Occipital lobe (tissue), 2 donors: ENCODE measurements around the gene B4GALT7. TPM values are rescaled to one million over a fixed set of nuclear protein-coding genes. Genes with fewer than 3 reads are reported as not detected.
A peak's percentile ranks its signal among the peaks of the same experiment; 100 is the strongest.

Source experiments
- DNase-seq: peaks from one replicate; lab custom pipeline; 2025; lab: John Stamatoyannopoulos, UW
- total RNA-seq: library from RNA; depleted of rRNA; stranded (reverse); fragments of >200 nt; gene quantifications from one replicate; pipeline ENCODE4 v1.2.3, GENCODE V29; 2014

B4GALT7 gene
- total RNA-seq, 1 donor from 2014 or later = 15.8 TPM

DNA sequence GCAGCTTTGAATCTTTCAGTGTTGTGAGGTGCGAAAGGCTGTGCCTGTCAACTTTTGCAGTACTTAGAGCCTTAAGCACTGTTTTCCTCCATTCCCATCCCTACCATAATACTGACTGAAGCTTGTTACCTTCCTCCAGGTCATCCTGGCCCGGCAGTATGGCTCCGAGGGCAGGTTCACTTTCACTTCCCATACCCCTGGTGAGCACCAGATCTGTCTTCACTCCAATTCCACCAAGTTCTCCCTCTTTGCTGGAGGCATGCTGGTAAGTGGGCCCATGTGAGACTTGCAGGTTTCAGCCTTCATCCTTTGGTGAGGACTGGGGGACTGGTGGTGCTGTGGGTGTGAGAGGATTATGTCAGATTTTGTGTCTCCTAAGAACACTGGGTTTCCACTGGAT is 6.4 kb upstream of the B4GALT7 start:
- no peak for DNase-seq

DNA sequence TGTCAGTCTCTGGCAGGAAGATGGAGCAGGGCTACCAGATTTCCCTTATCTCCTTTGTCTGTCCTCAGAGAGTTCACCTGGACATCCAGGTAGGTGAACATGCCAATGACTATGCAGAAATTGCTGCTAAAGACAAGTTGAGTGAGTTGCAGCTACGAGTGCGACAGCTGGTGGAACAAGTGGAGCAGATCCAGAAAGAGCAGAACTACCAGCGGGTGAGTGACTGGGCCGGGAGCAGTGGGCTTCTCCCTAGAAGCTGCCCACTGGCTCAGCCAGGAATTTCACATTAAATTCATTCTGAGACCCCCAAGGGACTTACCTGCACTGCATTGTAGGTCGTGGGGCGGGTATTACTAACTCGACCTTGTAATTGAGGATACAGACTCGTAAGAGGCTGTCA is 5.9 kb upstream of the B4GALT7 start:
- DNase-seq = no peak

- DNase-seq = no peak
Observed at GRCh38 chr5:177595026-177595585, 4.8 kb upstream of the B4GALT7 start.

DNA sequence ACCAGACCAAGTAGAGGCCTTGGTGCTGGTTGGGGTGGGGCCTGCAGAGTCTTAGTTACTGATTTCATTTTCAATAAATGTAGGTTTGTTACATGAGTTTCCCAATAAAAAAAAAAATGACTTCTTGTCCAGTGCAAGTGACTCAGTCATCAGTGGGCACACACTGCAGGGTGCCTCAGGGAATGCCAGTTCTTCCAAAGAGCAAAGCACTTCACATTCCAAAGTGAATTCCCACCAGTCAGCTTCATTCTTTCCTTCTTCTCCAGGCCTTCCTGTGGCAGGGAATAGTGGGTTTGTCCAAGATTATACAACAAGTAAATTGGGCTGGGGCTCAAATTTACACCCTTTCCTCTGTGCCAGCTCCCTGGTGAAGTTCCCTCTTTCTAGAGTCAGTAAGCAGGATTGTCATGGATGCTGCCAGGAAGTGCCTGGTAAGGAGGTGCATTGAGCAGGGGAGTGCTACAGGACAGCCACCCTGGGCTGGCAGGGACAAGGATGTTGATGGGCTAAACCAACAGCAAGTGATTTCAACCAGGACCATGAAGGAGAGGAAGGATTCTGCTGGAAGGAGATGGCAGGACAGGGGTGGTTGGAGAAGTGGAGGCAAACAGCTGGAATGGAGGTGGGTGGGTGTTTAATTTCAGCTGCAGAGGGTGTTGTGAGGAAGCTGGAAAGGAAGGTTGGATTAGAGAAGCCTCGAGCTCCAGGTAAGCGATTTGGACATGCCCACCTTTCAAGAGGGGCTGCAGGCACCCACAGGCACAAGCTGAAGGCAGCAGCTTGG is 3.7 kb upstream of the B4GALT7 start:
- no peak for DNase-seq

- DNase-seq = no peak
Observed at GRCh38 chr5:177596775-177597238, 3.1 kb upstream of the B4GALT7 start.

- DNase-seq = no peak
Observed at GRCh38 chr5:177598477-177598876, 1.5 kb upstream of the B4GALT7 start.

DNA sequence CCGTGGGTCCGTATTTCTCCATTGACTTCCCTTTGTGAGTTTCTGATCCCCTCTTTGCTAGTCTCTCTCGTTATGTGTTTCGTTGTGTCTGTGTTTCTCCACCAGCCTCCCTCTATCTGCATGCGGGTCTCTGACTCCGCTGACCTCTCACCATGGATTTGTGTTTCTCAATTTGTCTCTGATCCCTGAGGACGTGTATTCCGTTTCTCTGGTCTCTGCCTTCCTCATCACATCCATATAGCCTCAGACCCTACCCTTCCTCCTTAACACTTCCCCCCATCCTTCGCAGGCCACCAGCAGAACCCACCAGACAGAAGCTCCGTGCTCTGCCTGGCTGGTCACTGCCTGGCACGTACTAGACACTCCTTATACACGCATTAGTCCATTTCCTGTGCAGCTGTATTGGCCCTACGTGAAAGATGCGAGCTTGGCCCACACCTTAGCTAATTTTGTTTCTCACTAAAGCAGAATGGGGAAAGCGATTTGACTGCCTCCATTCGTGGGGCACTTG is 631 bp downstream of the B4GALT7 start:
- no peak for DNase-seq

DNA sequence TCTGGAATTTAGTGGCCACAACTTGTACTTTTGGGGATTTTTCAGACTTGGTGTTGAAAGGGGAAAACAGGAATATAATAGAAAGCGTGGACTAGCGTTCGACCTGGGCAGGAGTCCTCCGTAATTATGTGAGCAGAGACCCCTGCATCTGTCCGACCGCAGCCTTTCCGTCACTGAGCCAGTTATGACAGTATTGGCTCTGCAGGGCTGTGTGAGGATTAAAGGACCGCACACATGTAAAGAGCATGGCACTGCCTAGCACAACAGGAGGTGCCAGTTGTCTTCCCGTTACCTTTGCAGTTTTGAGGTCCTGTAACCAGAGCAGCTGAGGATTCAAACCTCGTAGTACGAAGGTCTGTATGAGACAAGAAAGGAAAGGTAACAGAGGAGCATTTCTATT is 1.2 kb downstream of the B4GALT7 start:
- DNase-seq = no peak

DNA sequence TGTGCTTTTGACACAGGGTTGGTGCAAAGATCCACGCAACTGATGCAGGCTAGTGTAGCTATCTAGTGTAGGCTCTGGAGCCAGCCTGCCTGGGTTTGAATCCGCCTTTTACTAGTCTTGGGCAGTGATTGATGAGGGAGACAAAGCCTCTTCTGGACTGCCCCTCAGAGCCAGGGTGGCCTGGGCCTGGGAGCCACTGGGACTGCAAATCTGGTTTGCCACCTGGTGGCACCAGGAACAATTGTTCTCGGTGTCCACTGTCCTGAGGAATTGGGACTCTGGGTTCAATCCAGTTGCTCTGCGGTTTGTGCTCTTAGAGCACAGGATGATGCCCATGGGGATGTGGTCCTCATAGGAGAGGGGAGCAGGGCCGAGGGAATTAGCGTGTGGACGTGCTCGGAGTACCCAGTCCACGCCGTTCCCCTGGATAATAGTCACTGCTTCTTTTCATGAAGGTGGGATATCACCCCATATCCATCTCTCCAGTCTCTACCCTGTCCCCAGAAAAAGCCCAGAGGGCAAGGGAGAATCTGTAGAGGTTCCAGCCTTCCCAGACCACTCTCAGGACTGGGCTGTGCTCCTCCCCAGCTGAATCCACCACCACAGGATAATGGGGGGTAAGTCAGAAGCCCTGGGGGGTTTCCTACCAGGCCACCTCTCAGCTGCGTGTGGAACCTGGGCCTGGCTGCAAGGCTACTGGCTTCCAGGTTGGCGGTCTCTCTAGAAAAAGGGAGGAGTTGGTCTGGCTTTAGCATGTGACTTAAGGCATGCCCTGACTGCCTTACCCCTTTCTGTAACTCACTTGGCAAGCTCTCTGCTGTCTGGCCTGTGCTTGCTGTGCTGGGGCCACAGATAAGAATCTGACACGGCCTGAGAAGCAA is 1.9 kb downstream of the B4GALT7 start:
- DNase-seq = no peak

GRCh38 chr5:177602458-177602830 is 2.5 kb downstream of the B4GALT7 start:
- no peak for DNase-seq

- no peak for DNase-seq
Observed at GRCh38 chr5:177603631-177604030, 3.7 kb downstream of the B4GALT7 start.

DNA sequence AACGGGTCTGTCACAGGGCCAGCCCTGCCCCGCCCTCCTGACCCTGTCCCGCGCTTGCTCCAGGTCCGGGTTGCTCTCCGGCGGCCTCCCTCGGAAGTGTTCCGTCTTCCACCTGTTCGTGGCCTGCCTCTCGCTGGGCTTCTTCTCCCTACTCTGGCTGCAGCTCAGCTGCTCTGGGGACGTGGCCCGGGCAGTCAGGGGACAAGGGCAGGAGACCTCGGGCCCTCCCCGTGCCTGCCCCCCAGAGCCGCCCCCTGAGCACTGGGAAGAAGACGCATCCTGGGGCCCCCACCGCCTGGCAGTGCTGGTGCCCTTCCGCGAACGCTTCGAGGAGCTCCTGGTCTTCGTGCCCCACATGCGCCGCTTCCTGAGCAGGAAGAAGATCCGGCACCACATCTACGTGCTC is 4.2 kb downstream of the B4GALT7 start:
- no peak for DNase-seq

DNA sequence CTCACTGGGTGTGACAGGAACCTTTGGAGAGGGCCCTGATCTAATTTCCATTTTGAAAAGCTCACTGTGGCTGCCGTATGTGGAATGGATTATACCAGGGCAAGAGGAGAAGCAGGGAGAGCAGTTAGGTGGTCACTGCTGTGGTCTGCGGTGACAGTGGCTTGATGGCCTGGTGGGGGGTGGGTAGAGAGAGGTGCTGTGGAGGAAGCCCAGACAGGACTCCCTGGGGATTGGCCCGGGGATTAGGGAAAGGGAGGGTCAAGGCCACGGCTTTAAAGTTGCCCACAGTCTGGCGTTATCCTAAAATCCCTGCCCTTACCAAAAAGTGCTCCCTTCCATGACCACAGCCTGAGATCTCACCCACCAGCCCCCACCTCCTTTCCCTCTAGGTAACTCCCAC is 4.7 kb downstream of the B4GALT7 start:
- no peak for DNase-seq

- DNase-seq = no peak
Observed at GRCh38 chr5:177605078-177605477, 5.1 kb downstream of the B4GALT7 start.

GRCh38 chr5:177605667-177606066 is 5.7 kb downstream of the B4GALT7 start:
- no peak for DNase-seq

GRCh38 chr5:177606071-177607051 is 6.4 kb downstream of the B4GALT7 start:
- DNase-seq = no peak

GRCh38 chr5:177607115-177607451 is 7.2 kb downstream of the B4GALT7 start:
- no peak for DNase-seq

GRCh38 chr5:177607452-177608192 is 7.7 kb downstream of the B4GALT7 start:
- DNase-seq = peak; percentile 73

DNA sequence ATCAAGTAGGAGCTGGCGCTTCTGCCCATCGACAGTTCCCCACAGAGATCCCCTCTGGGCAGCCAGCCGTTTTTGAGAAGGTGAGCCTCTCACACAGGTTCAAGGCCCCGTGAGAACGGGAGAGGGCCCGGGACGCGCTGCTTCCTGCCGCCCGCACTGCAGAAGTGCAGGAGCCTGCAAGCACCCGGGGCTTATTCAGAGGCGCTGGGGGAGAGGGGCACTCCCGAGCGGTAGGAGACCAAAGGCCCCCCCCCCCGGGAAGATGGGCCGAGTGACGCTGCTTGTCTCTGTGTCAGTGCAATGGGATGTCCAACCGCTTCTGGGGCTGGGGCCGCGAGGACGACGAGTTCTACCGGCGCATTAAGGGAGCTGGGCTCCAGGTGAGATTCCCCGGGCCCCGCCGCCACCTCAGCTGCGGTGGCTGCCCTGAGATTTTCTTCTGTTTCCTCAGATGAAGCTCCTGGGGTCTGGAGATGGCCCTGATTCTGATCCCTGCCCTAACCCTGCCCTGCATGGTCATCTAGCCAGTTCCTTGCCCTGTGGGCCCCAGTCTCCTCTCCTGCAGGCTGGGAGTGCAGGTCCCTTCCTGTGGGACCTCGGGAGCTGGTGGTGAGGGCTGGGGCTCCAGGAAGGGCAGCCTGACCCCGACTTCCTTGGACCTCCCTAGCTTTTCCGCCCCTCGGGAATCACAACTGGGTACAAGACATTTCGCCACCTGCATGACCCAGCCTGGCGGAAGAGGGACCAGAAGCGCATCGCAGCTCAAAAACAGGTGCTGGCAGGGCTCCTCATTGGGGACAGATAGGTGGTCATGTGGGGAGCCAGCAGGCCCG is 8.5 kb downstream of the B4GALT7 start:
- DNase-seq = no peak
